Femur (tissue), 1 donor: ENCODE measurements around the gene ZNF771.
"Not testable (repeated sequence)": the region's sequence is repeated elsewhere in the genome, so short reads cannot be mapped to it uniquely, and the experiment has no call there.

Experiments used
- DNase-seq: peaks from one replicate; pipeline ENCODE4 v3.0.0-alpha.2; 2017

The ZNF771 gene

GRCh38 chr16:30438835-30439234, 31.4 kb downstream of the ZNF771 start:
- DNase-seq = no peak

GRCh38 chr16:30439720-30440348, 32.4 kb downstream of the ZNF771 start:
- no peak for DNase-seq

GRCh38 chr16:30443631-30444030, 36.2 kb downstream of the ZNF771 start:
- DNase-seq = no peak

- DNase-seq = no peak
These were observed 37.1 kb downstream of the ZNF771 start for GRCh38 chr16:30444231-30445148.

- no peak for DNase-seq
These were observed 37.7 kb downstream of the ZNF771 start for GRCh38 chr16:30445149-30445407.

- peak; percentile 97 for DNase-seq
These were observed 38.2 kb downstream of the ZNF771 start, which contains the start of gene SEPHS2 for GRCh38 chr16:30445408-30446202. SEPHS2 (minus strand) TSS chr16:30445874; CDS start chr16:30445727, 147 bp downstream.

- no peak for DNase-seq
These were observed 38.8 kb downstream of the ZNF771 start for GRCh38 chr16:30446203-30446595.

GRCh38 chr16:30447512-30448226, 40.3 kb downstream of the ZNF771 start:
- DNase-seq = no peak

- no peak for DNase-seq
These were observed 41.7 kb downstream of the ZNF771 start for GRCh38 chr16:30449116-30449435.

GRCh38 chr16:30452709-30453580, 45.5 kb downstream of the ZNF771 start:
- not testable (repeated sequence) for DNase-seq

- no peak for DNase-seq
These were observed 48.9 kb downstream of the ZNF771 start for GRCh38 chr16:30456302-30456701.

- no peak for DNase-seq
These were observed 49.9 kb downstream of the ZNF771 start for GRCh38 chr16:30457256-30457655.

GRCh38 chr16:30457743-30458560, 50.5 kb downstream of the ZNF771 start:
- DNase-seq = no peak

GRCh38 chr16:30458561-30459394, 51.4 kb downstream of the ZNF771 start:
- peak; percentile 49 for DNase-seq

- no peak for DNase-seq
These were observed 52.0 kb downstream of the ZNF771 start for GRCh38 chr16:30459456-30459855.

GRCh38 chr16:30461426-30461825, 54.0 kb downstream of the ZNF771 start:
- DNase-seq = not testable (repeated sequence)

GRCh38 chr16:30464078-30464477, 56.7 kb downstream of the ZNF771 start:
- DNase-seq = no peak
